ENCODE results near the gene FZD7. TPM values are rescaled to one million over a fixed set of nuclear protein-coding genes. Genes with fewer than 3 reads are reported as not detected.

The FZD7 gene
- total and polyA plus RNA-seq, 2 of the 8 experiments (the other 6 are each of a cell fraction or from before 2014, with no cell fraction given): 176 to 246 TPM

DNA sequence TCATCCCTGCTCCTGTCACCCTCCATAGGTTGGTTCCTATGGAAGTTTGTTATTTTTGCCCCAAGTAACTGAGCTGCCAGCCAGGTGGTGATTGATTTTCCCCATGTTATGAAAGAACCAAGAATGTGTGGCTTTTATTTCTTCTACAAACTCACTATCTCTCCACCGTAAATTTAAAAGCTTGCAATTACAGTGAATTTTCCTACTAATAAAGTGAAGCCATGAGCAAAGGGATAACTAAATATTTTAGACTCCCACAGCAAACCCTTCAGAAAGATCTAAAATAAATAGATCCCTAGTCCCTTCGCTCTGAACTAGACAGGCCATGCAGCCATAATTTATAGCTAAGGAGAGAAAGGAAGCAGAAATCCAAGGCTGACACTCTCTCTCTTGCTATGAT, 33.2 kb downstream of the FZD7 start:
- Histone ChIP-seq H3K23ac (ENCODE audit: insufficient read length) (no peak overlapping the region), H2BK12ac (ENCODE audit: low read depth, low read length) (no peak overlapping the region), H3K4me1 (replicated peaks in 1 of 4; ENCODE audit: control insufficient read depth in 3 of 4, insufficient read depth in 4 of 4, low read length in 3 of 4) (peaks cover 0 to 18% (median 14%) of the 10 kb centered on the region in 4 experiments; a peak in 3 of 7 replicates), H2BK20ac (ENCODE audit: low read length) (no peak overlapping the region), H2AK5ac (ENCODE audit: low read depth, low read length) (no peak overlapping the region), H4K20me1 (replicated peaks in 1 of 2; ENCODE audit: control insufficient read depth in 1 of 2, insufficient read depth in 2 of 2, low read length in 2 of 2) (no peaks in the 10 kb centered on the region), H3K9me3 (ENCODE audit: insufficient read depth in 2 of 2, low read depth in 1 of 2, low read length in 1 of 2) (no peaks in the 10 kb centered on the region), H2BK15ac (ENCODE audit: low read length) (no peak overlapping the region), H3K27ac (ENCODE audit: low read depth, low read length) (no peak overlapping the region), H3K4ac (replicated peaks; ENCODE audit: insufficient read length, low read depth, low read length) (no peak overlapping the region), H3K4me2 (ENCODE audit: insufficient read depth in 1 of 2, low read depth in 2 of 2, low read length in 2 of 2) (no peak overlapping the region), H3K23me2 (ENCODE audit: low read depth, low read length) (no peaks in the 10 kb centered on the region), H3K36me3 (ENCODE audit: control insufficient read depth in 2 of 4, insufficient read depth in 4 of 4, low read length in 3 of 4) (no peaks in the 10 kb centered on the region), H4K91ac (replicated peaks; ENCODE audit: insufficient read length, low read length) (no peak overlapping the region), H4K5ac (ENCODE audit: insufficient read length, low read depth, low read length) (no peak overlapping the region), H2BK5ac (ENCODE audit: low read depth, low read length) (no peak overlapping the region), H3K27me3 (replicated peaks in 1 of 4; ENCODE audit: control insufficient read depth in 3 of 4, extremely low read depth in 1 of 4, insufficient read depth in 3 of 4, low read length in 3 of 4) (no peaks in the 10 kb centered on the region), H3K9ac (replicated peaks in 1 of 4; ENCODE audit: extremely low read depth in 1 of 4, low read depth in 3 of 4, low read length in 3 of 4) (no peak overlapping the region), H3K79me2 (ENCODE audit: control insufficient read depth in 1 of 2, insufficient read depth in 2 of 2, low read length in 2 of 2) (no peaks in the 10 kb centered on the region), H2BK120ac (replicated peaks; ENCODE audit: low read depth, low read length) (no peak overlapping the region), H3K18ac (ENCODE audit: extremely low read depth, low read length) (no peak overlapping the region), H2AFZ (ENCODE audit: low read length) (no peak overlapping the region), H3K4me3 (ENCODE audit: extremely low read depth in 1 of 4, insufficient read depth in 2 of 4, low read depth in 3 of 4, low read length in 4 of 4) (no peak overlapping the region), H3K14ac (ENCODE audit: insufficient read length) (no peak overlapping the region), H4K8ac (ENCODE audit: extremely low read depth, insufficient read depth, low read length) (no peak overlapping the region), H3K79me1 (ENCODE audit: low read depth, low read length) (no peaks in the 10 kb centered on the region), H3K56ac (replicated peaks; ENCODE audit: insufficient read length, low read depth, low read length) (no peak overlapping the region)
- FAIRE-seq: no peak
- POLR2A ChIA-PET (ENCODE audit: partially characterized antibody): interaction anchor here (1.2 kb wide), 1 partner anchor 31 kb away, joined by 3 read pairs; no protein-coding TSS in a partner anchor
- CTCF ChIA-PET (ENCODE audit: partially characterized antibody): interaction anchor here (0.7 to 2.2 kb wide), 5 partner anchors 8 to 114 kb away, joined by 3 to 5 read pairs (median 4); no protein-coding TSS in a partner anchor
- DNase-seq (ENCODE audit: low read depth in 1 of 2, low spot score in 2 of 2): no peak
- 46% methylated on average over 2 of the region's 2 CpGs; no CpG with 5 or more reads in 1 of the 2 experiments for WGBS, 2 experiments (ENCODE audit: extremely low coverage in 1 of 2, insufficient coverage in 1 of 2, insufficient read length in 1 of 2, insufficient replicate concordance in 2 of 2, low coverage in 1 of 2, low lambda C conversion rate in 2 of 2, missing lambda C conversion rate in 1 of 2)
- no peak for TF ChIP-seq SIN3A (conservative IDR thresholded peaks at IDR 0.05 in 1 of 2, IDR thresholded peaks at IDR 0.05 in 1 of 2; ENCODE audit: low read depth in 1 of 2, low read length in 2 of 2)
- no peak for TF ChIP-seq KDM4A (IDR thresholded peaks at IDR 0.05; ENCODE audit: low read depth, low read length, severe bottlenecking)
- TF ChIP-seq, protein P1, sequence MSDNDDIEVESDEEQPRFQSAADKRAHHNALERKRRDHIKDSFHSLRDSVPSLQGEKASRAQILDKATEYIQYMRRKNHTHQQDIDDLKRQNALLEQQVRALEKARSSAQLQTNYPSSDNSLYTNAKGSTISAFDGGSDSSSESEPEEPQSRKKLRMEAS (IDR thresholded peaks at IDR 0.05): no peak

Data from H1 (cell line).